Endodermal cell (in vitro differentiated cells): ENCODE data around the gene GSTT2. TPM values are rescaled to one million over a fixed set of nuclear protein-coding genes. Genes with fewer than 3 reads are reported as not detected.
"Not testable (repeated sequence)": the region's sequence is repeated elsewhere in the genome, so short reads cannot be mapped to it uniquely, and the experiment has no call there.

Experiments used
- DNase-seq: peaks from one replicate; pipeline ENCODE4 v3.0.0-alpha.2; 2017
- H3K27ac ChIP-seq: 2 replicates; pipeline ENCODE4 v1.5.1; 2013; ENCODE audit warnings: mild to moderate bottlenecking, low read depth, low read length, moderate library complexity
- H3K27me3 ChIP-seq: 2 replicates; pipeline ENCODE4 v1.6.1; 2013; ENCODE audit warnings: mild to moderate bottlenecking, low read length, moderate library complexity; ENCODE audit not compliant: insufficient read depth, control insufficient read depth, poor library complexity, severe bottlenecking
- H3K36me3 ChIP-seq: 2 replicates; pipeline ENCODE4 v1.7.0; 2013; ENCODE audit warnings: mild to moderate bottlenecking, low read length, moderate library complexity; ENCODE audit not compliant: control insufficient read depth, insufficient read depth
- H3K4me1 ChIP-seq: one replicate; pipeline ENCODE4 v1.7.0; 2013; ENCODE audit warnings: low read length; ENCODE audit not compliant: control insufficient read depth, insufficient read depth
- H3K4me3 ChIP-seq: 2 replicates; pipeline ENCODE4 v1.5.1; 2013; ENCODE audit warnings: mild to moderate bottlenecking, low read length, moderate library complexity
- H3K9ac ChIP-seq: 2 replicates; pipeline ENCODE4 v1.6.1; 2013; ENCODE audit warnings: mild to moderate bottlenecking, low read length, moderate library complexity; ENCODE audit not compliant: poor library complexity, severe bottlenecking; ENCODE audit errors: extremely low read depth
- H3K9me3 ChIP-seq: 2 replicates; pipeline ENCODE4 v1.6.1; 2013; ENCODE audit warnings: mild to moderate bottlenecking, low read length, moderate library complexity; ENCODE audit not compliant: control insufficient read depth
- H3K27ac Mint-ChIP-seq: 2 replicates; pipeline ENCODE4 v1.8.0; 2020; ENCODE audit warnings: mixed read lengths
- H3K27me3 Mint-ChIP-seq: 2 replicates; pipeline ENCODE4 v1.8.0; 2021; ENCODE audit warnings: mild to moderate bottlenecking, mixed read lengths; ENCODE audit not compliant: insufficient read depth
- H3K36me3 Mint-ChIP-seq: 2 replicates; pipeline ENCODE4 v1.8.0; 2020; ENCODE audit warnings: low read depth, mixed read lengths
- H3K4me1 Mint-ChIP-seq: 2 replicates; pipeline ENCODE4 v1.8.0; 2020; ENCODE audit warnings: mixed read lengths
- H3K4me3 Mint-ChIP-seq: 2 replicates; pipeline ENCODE4 v1.8.0; 2020; ENCODE audit warnings: mild to moderate bottlenecking, moderate library complexity, mixed read lengths
- H3K9me3 Mint-ChIP-seq: 2 replicates; pipeline ENCODE4 v1.8.0; 2020; ENCODE audit warnings: mild to moderate bottlenecking, mixed read lengths
- WGBS, 2 experiments: methylation state at CpG; one replicate each; pipeline versions ENCODE4 v1.1.5 to v1.1.7; 2013; ENCODE audit warnings: missing lambda C conversion rate in 2 of 2, mixed read lengths in 1 of 2; ENCODE audit not compliant: insufficient coverage in 1 of 2, insufficient read length in 1 of 2; 5-methylcytosine and 5-hydroxymethylcytosine counted together
- total RNA-seq, 2 donors: library from RNA; stranded (reverse); fragmentation: NEBNext Ultra II Directional in 1 of 2; extraction: Animal tissue kit (Norgen Biotek cat#: 25700) in 1 of 2; gene quantifications; 2 replicates in 1 of 2; 3 replicates in 1 of 2; pipeline ENCODE4 v1.2.1, GENCODE V29; 2021
- TF ChIP-seq, protein P1 (sequence below): fragments of 200-600 bp; sonication (generic); conservative IDR thresholded peaks from 2 replicates; pipeline ENCODE4 v1.5.0; 2021; ENCODE audit warnings: antibody characterized with exemption, mild to moderate bottlenecking

Gene GSTT2
- total RNA-seq, 2 donors from 2014 or later, result 0.51 to 3.7 TPM

DNA sequence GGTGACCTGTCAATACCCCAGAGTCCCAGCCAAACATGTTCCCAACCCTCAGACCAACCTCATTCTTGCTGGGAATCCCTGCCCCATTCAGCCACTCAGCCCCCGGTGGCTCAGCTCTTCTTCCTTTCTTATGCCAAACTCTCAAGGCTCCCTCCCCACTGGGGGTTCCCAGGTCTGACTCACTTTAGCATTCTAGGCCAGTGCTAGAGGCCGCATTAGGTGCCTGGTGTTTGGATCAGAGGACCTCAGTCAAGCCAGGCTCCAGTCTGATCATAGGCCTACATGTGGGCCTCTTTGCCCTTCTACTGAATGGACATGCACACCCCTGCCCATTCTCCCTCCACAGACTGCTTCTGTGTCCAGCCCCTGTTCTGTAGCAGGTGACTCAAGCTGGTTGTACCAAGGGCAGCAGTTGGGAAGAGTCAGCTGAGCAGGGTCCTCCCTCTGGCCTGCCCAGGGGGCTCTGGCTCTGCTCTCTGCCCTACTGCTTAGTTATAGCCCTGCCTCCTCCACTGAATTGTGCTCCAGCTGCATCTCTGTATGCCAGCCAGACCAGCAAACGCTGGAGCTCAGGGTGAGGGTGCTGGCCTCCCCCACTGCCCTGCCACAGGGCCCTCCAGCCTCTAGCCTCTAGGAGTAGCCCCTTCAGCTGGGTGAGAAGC, 9.8 kb downstream of the GSTT2 start:
- WGBS, 2 experiments, result 83% methylated on average over 2 of the region's 3 CpGs; no CpG with 5 or more reads in 1 of the 2 experiments
- not testable (repeated sequence) for H3K4me3 Mint-ChIP-seq, H3K27ac ChIP-seq, H3K9ac ChIP-seq, H3K4me1 Mint-ChIP-seq, H3K9me3 ChIP-seq, H3K36me3 Mint-ChIP-seq, H3K4me1 ChIP-seq, H3K36me3 ChIP-seq, H3K27ac Mint-ChIP-seq, H3K27me3 ChIP-seq, H3K4me3 ChIP-seq, H3K27me3 Mint-ChIP-seq, DNase-seq, H3K9me3 Mint-ChIP-seq

DNA sequence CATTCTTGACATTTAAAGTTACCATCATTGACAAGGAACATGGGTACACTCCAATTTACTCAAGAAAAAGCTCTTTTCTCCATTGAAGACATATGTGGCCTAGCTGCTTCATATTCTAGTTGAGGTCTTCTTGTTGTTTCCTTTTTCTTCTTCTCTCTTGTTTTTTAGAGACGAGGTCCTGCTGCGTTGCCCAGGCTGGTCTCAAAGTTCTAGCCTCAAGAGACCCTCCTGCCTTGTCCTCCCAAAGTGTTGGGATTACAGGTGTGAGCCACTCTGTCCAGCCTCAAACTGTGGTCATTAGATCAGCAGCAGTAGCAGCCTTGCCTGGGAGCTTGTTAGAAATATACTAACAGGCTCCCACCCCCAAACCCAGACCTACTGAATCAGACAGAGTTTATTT, 13.1 kb downstream of the GSTT2 start:
- H3K9me3 Mint-ChIP-seq, H3K4me3 Mint-ChIP-seq, DNase-seq, H3K27ac ChIP-seq, H3K36me3 ChIP-seq, H3K4me3 ChIP-seq, H3K9me3 ChIP-seq, H3K4me1 Mint-ChIP-seq, H3K27ac Mint-ChIP-seq, H3K27me3 ChIP-seq, H3K4me1 ChIP-seq, H3K9ac ChIP-seq, H3K36me3 Mint-ChIP-seq, H3K27me3 Mint-ChIP-seq: not testable (repeated sequence)
- WGBS, 2 experiments, result no CpG with 5 or more reads among the region's 2 CpGs

DNA sequence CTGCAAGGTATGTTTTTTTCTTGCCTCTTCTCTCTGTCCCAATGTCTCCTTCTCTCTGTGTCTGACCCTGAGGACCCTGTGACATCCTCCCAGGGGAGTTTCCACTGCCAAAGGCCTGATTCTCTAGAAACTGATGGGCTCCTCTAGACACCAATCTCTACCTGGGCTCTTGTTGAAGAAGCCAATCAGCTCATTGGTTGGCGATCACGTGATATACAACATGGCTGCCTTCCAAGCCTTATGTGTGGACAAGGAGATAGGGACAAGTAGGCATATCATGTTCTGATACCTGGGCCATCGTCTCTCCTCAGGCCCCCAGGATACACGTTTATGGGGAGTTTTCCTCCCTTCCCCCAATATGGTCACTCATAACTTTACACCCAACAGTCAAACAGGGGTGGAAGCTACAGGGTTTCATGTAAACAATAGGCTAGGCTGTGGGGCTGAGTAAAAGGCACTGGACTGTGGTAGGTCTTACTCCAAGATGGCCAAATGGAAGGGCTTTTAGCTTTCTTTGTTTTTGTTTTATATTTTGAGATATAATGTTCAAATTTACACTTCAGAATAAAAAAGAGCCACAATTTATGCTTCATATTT, 13.7 kb downstream of the GSTT2 start:
- not testable (repeated sequence) for H3K9me3 ChIP-seq, H3K27ac Mint-ChIP-seq, H3K27me3 ChIP-seq, H3K36me3 ChIP-seq, H3K9ac ChIP-seq, H3K4me3 Mint-ChIP-seq, H3K4me1 Mint-ChIP-seq, H3K9me3 Mint-ChIP-seq, DNase-seq, H3K27me3 Mint-ChIP-seq, H3K4me1 ChIP-seq, H3K27ac ChIP-seq, H3K36me3 Mint-ChIP-seq, H3K4me3 ChIP-seq
- 69% methylated on average over 4 of the region's 4 CpGs; no CpG with 5 or more reads in 1 of the 2 experiments for WGBS, 2 experiments

DNA sequence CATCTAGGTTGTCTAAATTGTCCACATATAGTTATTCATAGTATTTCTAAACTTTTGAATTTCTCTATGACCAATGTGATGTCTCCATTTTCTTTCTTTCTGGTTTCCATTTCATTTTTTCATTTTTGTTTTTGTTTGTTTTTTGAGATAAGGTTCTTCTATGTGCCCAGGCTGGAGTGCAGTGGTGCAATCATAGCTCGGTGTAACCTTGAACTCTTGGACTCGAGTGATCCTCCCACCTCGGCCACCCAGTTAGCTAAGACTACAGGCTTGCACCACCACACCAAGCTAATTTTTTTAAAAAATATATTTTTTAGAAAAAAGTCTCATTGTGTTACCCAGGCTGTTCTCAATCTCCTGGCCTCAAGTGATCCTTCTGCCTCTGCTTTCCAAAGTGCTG, 17.2 kb downstream of the GSTT2 start:
- Mint-ChIP-seq H3K9me3 (no peaks in the 10 kb centered on the region), H3K27ac (no peak overlapping the region), H3K27me3 (peaks cover 9% of the 10 kb centered on the region), H3K4me3 (no peak overlapping the region), H3K36me3 (no peaks in the 10 kb centered on the region), H3K4me1 (no peaks in the 10 kb centered on the region)
- no peaks in the 10 kb centered on the region for H3K36me3 ChIP-seq
- TF ChIP-seq, protein P1, sequence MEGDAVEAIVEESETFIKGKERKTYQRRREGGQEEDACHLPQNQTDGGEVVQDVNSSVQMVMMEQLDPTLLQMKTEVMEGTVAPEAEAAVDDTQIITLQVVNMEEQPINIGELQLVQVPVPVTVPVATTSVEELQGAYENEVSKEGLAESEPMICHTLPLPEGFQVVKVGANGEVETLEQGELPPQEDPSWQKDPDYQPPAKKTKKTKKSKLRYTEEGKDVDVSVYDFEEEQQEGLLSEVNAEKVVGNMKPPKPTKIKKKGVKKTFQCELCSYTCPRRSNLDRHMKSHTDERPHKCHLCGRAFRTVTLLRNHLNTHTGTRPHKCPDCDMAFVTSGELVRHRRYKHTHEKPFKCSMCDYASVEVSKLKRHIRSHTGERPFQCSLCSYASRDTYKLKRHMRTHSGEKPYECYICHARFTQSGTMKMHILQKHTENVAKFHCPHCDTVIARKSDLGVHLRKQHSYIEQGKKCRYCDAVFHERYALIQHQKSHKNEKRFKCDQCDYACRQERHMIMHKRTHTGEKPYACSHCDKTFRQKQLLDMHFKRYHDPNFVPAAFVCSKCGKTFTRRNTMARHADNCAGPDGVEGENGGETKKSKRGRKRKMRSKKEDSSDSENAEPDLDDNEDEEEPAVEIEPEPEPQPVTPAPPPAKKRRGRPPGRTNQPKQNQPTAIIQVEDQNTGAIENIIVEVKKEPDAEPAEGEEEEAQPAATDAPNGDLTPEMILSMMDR, result no peak
- no peak overlapping the region for H3K27ac ChIP-seq
- no peaks in the 10 kb centered on the region for H3K4me1 ChIP-seq
- H3K9me3 ChIP-seq, result no peaks in the 10 kb centered on the region
- H3K4me3 ChIP-seq, result no peak overlapping the region
- H3K27me3 ChIP-seq, result no peaks in the 10 kb centered on the region
- 86% methylated on average over 3 of the region's 3 CpGs; no CpG with 5 or more reads in 1 of the 2 experiments for WGBS, 2 experiments
- no peak for DNase-seq
- no peak overlapping the region for H3K9ac ChIP-seq

DNA sequence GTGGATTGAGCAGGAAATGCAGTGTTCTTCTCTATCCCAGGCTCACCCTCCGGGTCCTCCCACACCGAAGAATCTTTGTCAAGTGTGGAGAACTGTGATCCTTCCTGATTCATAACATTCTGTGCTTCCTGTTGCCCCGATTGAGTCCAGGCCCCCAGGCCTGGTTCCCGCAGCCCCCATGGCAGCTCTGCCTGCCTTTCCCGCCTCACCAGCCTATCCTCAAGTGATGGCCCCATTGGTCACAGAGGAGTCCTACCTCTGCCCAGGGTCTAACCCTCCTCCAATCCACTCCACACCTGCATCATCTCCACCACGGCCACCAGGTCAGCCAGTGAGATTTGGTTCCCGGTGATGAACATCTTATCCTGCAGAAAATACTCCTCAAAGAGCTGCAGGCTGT, 19.8 kb downstream of the GSTT2 start:
- not testable (repeated sequence) for H3K9me3 ChIP-seq, H3K4me1 ChIP-seq, H3K4me1 Mint-ChIP-seq, DNase-seq, H3K27me3 ChIP-seq, H3K27ac ChIP-seq, H3K4me3 Mint-ChIP-seq, H3K27ac Mint-ChIP-seq, H3K36me3 Mint-ChIP-seq, H3K9ac ChIP-seq, H3K9me3 Mint-ChIP-seq, H3K4me3 ChIP-seq, H3K36me3 ChIP-seq
- WGBS, 2 experiments, result 89 to 100% methylated on average over 6 to 7 of the region's 7 CpGs
- peaks cover 13% of the 10 kb centered on the region for H3K27me3 Mint-ChIP-seq
